Activated effector memory CD4-positive, alpha-beta T cell treated with anti-CD3 and anti-CD28 coated beads, Interleukin-2, amount 50 U/mL, for 16 hours (primary cell): ENCODE data around the gene PLSCR1.

ENCODE experiments used
- DNase-seq: peaks from one replicate; pipeline ENCODE4 v3.0.0-alpha.2; 2020

The PLSCR1 gene

GRCh38 chr3:146544002-146544928, at the start of gene PLSCR1:
Gene PLSCR1, minus strand, starts transcription at chr3:146544607. Its CDS starts 8,055 bp downstream, at chr3:146536552.
- peak; percentile 85 for DNase-seq

GRCh38 chr3:146593776-146594175, 49.4 kb upstream of the PLSCR1 start:
- DNase-seq, result no peak

GRCh38 chr3:146590521-146590920, 46.1 kb upstream of the PLSCR1 start:
- no peak for DNase-seq

GRCh38 chr3:146589899-146590508, 45.6 kb upstream of the PLSCR1 start:
- DNase-seq, result no peak

- DNase-seq, result no peak
Observed at GRCh38 chr3:146585156-146585555, 40.7 kb upstream of the PLSCR1 start.

GRCh38 chr3:146581951-146582467, 37.6 kb upstream of the PLSCR1 start:
- DNase-seq, result no peak

- no peak for DNase-seq
Observed at GRCh38 chr3:146581080-146581601, 36.7 kb upstream of the PLSCR1 start.

GRCh38 chr3:146577662-146578061, 33.3 kb upstream of the PLSCR1 start:
- DNase-seq, result no peak

GRCh38 chr3:146575636-146576035, 31.2 kb upstream of the PLSCR1 start:
- no peak for DNase-seq

GRCh38 chr3:146574173-146574572, 29.8 kb upstream of the PLSCR1 start:
- no peak for DNase-seq

GRCh38 chr3:146569314-146569713, 24.9 kb upstream of the PLSCR1 start:
- no peak for DNase-seq

- no peak for DNase-seq
Observed at GRCh38 chr3:146566138-146566537, 21.7 kb upstream of the PLSCR1 start.

GRCh38 chr3:146561879-146562278, 17.5 kb upstream of the PLSCR1 start:
- DNase-seq, result no peak

GRCh38 chr3:146561463-146561862, 17.1 kb upstream of the PLSCR1 start:
- DNase-seq, result no peak

- DNase-seq, result no peak
Observed at GRCh38 chr3:146560678-146561077, 16.3 kb upstream of the PLSCR1 start.

- no peak for DNase-seq
Observed at GRCh38 chr3:146559388-146559787, 15.0 kb upstream of the PLSCR1 start.

- no peak for DNase-seq
Observed at GRCh38 chr3:146558781-146559180, 14.4 kb upstream of the PLSCR1 start.

GRCh38 chr3:146557745-146558144, 13.3 kb upstream of the PLSCR1 start:
- DNase-seq, result no peak

GRCh38 chr3:146555311-146555710, 10.9 kb upstream of the PLSCR1 start:
- DNase-seq, result no peak

GRCh38 chr3:146554151-146554760, 9.8 kb upstream of the PLSCR1 start:
- no peak for DNase-seq

GRCh38 chr3:146550743-146551510, 6.5 kb upstream of the PLSCR1 start:
- no peak for DNase-seq

- no peak for DNase-seq
Observed at GRCh38 chr3:146550070-146550615, 5.7 kb upstream of the PLSCR1 start.
